RKO (cell line): ENCODE data around the gene TSEN54.

Source experiments
- DNase-seq: peaks from one replicate; pipeline ENCODE4 v3.0.0-alpha.2; 2016; ENCODE audit warnings: low spot score

TSEN54 gene

GRCh38 chr17:75542728-75543336, 26.5 kb downstream of the TSEN54 start:
- no peak for DNase-seq

GRCh38 chr17:75544250-75544649, 27.9 kb downstream of the TSEN54 start:
- no peak for DNase-seq

- no peak for DNase-seq
These were observed 29.9 kb downstream of the TSEN54 start for GRCh38 chr17:75546181-75546580.

- DNase-seq, result no peak
These were observed 30.8 kb downstream of the TSEN54 start for GRCh38 chr17:75547091-75547490.

GRCh38 chr17:75548813-75549212, 32.5 kb downstream of the TSEN54 start:
- no peak for DNase-seq

GRCh38 chr17:75549246-75550138, 33.2 kb downstream of the TSEN54 start:
- no peak for DNase-seq

- no peak for DNase-seq
These were observed 33.8 kb downstream of the TSEN54 start for GRCh38 chr17:75550139-75550465.

- DNase-seq, result no peak
These were observed 34.9 kb downstream of the TSEN54 start for GRCh38 chr17:75551266-75551665.

GRCh38 chr17:75552425-75553294, 36.3 kb downstream of the TSEN54 start:
- DNase-seq, result no peak

- DNase-seq, result no peak
These were observed 37.2 kb downstream of the TSEN54 start for GRCh38 chr17:75553295-75554110.

GRCh38 chr17:75555679-75556153, 39.4 kb downstream of the TSEN54 start:
- DNase-seq, result no peak

- DNase-seq, result no peak
These were observed 40.9 kb downstream of the TSEN54 start for GRCh38 chr17:75557075-75557851.

GRCh38 chr17:75557852-75558665, 41.7 kb downstream of the TSEN54 start:
- no peak for DNase-seq

GRCh38 chr17:75558666-75559530, 42.6 kb downstream of the TSEN54 start:
- no peak for DNase-seq

GRCh38 chr17:75559958-75560533, 43.7 kb downstream of the TSEN54 start:
- DNase-seq, result no peak

- no peak for DNase-seq
These were observed 45.7 kb downstream of the TSEN54 start for GRCh38 chr17:75561927-75562603.

GRCh38 chr17:75563063-75563758, 46.9 kb downstream of the TSEN54 start:
- no peak for DNase-seq
